CD4-positive, alpha-beta T cell treated with Interleukin-17A for 1 hour (primary cell): ENCODE measurements around the gene ATF6.

Source experiments
- DNase-seq: peaks from one replicate; pipeline ENCODE4 v3.0.0-alpha.2; 2020

The ATF6 gene

DNA sequence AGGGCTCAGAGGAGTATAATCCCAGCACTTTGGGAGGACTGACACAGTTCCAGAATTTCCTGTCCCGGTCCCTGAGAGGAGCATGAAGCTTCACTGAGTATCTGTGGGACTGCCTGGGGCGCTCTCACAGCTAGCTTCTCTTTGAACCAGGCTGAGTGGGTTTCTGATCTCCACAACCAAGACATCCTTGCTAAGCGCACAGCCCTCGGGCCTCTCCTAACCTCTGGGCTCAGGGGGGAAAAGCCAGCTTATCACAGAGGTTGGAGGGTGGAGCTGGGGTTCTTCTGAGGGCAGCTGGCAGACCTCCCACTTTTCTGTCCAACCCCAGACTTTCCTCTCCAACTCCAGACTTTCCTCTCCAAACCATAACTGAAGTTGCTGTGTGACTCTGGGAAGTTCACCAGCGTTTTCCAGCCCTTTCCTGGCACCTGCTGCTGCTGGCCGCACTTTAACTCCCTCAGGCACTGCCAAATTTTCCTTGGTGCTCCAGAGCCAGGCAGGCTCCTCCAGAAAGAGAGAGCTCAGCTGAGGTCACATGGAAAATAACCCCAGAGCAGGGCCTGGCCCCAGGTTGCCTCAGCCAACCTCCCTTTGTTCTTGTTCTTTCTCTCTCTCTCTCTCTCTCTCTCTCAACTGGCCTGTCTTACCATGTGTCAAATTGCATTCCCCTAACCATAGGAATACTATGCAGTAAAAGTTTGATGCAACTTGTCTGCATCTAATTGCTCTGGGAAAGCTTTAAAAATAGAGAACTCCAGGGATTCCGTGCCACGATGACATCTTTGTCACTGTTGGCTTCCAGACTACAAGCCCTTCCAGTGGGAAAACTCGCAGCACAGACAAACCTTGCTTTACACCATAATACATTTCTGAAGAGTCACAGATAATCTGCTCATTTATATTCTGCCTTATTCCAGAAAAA lies 208.1 kb downstream of the ATF6 start:
- DNase-seq, result no peak

DNA sequence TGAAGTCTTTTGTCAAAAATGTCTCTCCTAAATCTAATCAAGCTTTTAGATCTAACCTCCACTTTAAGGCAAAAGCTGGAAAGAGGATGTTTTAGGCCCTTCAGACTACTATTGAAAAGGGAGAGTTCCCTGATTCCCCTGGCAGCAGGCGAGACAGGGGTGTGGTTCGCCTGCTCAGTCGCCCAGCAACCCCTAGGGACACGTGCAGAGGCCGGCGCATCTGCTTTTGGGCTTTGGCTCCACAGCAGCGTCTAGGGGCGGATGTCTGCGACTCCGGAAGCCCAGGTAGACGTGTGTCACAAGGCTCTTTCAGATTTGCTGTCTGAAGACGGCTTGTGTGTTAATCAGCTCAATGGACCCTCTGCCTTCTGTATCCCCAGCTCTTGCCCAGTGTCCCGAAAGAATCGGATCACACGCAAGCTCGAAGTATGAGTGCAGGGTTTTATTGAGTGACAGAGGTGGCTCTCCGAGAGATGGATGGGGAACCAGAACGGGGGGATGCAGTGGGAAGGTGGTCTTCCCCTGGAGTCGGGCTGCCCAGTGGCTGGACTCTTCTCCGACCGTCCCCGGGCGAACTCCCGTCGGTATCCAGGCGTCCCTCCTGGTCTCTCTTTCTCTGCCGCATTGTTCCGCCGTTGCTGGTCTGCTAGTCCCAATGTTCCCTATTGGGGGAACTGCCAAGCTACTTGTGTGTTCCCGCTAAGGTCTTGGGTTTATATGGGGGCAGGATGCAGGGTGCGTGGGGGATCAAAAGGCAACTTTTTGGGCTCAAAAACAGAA lies 212.1 kb downstream of the ATF6 start:
- DNase-seq, result no peak

DNA sequence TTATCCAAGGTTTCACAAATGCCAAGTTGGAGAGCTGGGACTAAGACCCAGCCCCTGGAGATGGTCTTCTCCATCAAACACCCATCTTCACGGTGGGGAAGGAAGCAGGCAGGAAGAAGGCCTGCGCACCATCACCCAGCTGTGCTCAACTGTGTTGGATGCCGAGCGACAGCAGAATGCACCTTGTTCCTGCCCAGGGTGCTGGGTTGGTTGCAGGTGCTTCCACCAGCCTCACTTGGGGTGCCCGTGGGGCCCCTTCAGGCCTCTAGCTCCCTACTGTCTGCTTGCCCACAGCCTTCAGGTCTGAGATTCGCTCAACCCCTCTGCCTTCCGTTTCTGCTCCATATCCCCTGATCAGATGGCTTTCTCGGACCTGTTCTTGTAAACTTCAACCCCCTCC lies 215.0 kb downstream of the ATF6 start:
- no peak for DNase-seq

DNA sequence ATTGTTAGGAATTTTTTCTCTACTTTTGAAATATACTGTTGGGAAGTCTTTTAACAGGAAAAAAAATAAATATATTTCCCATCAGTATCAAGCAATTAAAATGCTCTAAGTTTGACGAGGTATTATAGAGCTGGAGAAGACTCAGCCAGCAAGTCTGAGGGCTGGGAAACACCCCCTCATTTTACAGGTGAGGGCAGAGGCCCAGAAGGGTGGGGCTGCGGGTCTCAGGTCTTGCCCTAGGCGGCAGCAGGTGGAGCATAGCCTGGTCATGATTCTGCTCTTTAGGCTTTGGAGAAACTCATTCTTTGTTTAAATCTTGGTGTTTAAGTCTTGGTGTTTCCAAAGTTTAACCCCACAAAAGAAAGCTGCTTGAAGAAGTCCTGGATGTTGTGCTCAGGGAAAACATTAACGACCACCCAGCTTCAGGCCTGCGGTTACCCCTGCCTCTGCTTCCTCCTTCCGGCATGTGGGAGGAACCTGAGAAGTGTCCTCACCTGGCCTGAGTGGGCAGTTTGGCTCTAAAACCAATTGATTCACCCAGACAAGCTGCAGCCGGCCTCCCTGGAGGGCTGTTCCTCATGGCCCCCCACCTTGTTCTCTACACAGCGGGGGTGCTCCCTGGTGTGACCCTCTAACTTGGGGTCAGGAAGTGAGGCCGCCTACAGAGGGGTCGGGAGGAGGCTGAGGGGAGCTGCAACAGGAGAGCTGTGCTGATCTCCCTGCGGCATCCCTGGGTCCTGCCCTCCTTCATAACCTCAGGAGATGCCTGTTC lies 215.8 kb downstream of the ATF6 start:
- no peak for DNase-seq

DNA sequence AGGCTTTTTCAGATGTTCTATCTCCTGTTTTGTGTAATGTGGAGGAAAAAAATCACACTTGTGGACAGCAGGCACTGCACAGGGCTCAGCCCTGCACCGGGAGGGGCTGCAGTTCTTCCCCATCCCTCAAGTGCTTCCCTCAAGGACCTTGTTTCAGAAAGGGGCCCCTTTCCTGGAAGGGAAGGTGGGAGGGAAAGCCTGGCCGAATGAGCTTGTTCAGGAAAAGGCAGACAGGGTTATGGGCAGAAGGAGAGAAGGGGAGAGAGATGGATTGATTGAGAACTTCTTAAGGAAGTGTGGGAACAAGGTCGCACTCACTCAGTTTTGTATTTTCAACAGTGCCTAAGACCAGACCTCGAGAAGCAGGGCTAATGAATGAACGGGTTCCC lies 216.4 kb downstream of the ATF6 start:
- no peak for DNase-seq

DNA sequence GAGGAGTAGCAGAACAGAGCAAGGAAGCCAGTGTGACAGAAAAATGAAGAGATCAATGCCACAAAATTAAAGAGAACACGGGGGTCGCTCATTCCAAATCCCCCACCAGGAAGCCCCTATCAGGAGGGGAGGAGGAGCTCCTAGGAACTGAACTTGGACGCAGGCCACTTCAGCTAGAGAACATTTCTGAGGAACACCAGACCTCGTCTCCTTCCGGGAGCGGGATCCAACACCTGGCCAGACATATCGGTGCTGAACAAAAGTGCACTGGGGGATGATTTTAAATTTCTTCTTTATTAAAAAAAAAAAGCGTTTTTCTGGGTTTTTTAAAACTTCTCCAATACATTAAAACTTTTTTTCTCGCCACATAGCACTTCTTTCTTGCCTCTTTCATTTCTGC lies 216.8 kb downstream of the ATF6 start:
- no peak for DNase-seq

DNA sequence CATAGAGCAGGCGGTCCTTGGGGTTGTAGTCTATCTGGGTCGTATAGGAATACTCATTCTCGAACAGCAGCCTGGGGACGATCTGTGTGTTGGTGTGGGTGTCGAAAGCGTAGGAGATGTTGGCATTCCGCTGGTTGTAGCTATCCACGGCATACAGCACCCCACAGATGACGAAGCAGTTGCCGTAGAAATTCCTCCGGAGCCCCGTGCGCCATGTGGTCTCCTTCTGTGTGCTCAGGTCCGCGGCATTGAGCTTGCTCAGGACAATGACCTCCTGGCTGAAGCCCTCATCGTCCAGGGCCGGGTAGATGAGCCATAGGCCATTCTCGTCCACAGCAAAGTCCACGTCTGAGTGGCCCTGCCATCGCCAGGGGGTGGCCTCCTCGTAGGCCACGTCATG lies 217.6 kb downstream of the ATF6 start:
- no peak for DNase-seq

DNA sequence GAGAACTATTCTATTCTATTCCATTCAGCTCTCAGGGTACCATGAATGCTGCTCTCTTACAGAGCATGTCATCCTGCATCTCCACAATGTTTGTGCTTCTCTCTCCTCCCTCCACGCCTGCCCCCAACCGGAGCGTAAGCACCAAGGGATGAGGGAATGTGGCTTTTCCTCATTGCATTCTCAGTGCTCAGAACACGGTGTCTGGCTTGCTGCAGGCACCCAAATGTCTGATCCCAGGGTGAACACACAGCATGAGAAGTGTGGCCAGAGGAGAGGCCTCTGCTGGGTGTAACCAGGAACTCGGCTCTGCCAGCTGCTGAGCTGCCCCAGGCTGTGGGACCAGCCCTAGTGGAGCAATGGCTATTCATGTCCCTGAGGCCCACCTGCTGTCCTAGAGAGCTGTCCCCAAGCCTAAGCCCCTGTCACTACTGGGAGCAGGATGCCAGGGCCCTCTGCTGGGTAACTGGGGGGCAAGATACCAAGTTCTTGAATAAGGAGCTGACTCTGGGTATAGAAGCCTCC lies 219.2 kb downstream of the ATF6 start:
- no peak for DNase-seq

DNA sequence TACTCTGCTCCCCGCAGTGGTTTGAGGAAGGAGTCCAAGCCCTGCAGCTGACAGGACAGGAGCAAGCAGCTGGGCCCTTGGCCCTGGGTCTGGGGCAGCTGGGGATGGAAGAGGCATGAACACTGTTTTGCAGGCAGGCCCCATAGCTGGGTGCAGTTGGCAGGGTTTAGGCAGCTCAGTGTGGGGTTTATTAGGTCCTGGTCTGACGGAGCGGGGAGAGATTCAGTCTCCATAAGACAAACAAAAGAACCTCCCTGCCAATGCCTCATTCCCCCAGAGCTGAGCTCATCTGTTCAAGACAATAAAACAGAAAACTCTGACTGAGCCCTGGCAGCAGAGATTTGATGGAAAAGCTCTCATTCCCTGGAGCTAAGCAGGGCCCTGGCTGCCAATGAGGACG lies 220.2 kb downstream of the ATF6 start:
- no peak for DNase-seq

DNA sequence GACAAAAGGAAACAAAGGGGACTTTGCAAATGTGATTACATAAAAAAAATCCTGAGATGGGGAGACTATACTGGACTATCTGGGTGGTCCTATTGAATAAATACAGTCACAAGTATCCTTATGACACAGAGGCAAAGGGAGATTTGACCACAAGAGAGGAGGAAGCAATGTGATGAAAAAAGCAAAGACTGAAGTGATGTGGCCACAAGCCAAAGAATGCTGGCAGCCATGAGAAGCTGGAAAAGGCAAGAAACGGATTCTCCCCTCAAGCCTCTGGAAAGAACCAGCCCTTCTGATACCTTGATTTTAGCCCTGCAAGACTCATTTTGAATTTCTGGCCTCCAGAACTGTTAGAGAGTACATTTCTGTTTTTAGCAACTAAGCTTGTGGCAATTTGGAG lies 221.2 kb downstream of the ATF6 start:
- DNase-seq, result no peak

DNA sequence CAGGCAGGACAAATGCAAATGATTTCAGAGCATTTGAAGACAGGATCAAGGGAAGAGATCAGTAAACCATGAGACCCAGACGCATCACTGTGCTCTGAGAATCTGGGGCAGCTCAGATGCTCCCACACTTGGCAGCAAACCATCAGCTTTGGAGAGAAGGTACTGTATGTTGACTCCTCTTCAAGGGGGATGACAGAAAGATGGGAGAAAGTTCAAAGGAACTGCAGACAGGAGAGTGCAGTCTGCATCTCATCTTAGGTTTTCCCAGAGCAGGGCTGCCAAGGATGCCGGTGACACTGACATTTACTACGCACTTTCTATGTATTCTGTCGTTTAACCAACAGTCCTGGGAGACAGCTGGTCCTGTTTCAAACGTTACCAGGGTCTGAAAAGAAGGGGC lies 221.8 kb downstream of the ATF6 start:
- DNase-seq, result no peak

DNA sequence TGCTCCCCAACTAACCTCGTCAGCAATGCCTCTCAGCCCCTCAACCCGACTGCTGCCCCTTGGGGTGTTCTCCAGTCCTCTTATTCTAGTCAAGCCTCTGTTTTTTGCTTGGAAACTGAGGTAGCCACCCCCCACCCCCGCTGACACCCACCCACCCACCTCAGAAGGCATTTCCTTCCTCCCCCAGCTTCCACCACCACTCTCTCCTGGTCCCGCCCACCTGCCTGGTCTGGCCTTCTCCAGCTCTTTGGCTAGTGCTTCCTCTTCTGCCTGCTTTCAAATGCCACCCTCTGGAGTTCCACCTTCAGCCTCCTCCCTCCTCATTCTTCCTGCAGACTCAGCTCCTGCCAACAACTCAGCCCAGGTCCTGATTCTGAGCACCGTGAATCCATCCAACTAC lies 222.3 kb downstream of the ATF6 start:
- no peak for DNase-seq

DNA sequence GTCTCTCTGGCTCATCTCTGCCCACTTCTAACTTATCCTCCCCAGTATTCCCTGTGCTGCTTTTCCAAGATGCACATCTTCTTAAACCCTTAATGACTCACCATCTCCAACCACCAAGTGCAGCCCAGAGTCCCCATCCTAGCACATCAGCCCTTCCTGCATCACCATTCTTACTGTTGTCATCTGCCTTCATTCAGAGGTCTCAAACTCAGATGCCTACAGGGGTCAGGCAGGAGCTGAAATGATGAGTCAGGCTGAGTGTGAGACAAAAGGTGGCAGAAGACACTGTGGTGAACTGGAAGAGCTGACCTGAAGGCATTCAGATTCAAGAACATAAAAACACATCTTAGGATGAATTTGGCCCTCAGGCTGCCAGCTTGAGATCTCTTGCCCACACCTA lies 223.0 kb downstream of the ATF6 start:
- DNase-seq, result no peak

DNA sequence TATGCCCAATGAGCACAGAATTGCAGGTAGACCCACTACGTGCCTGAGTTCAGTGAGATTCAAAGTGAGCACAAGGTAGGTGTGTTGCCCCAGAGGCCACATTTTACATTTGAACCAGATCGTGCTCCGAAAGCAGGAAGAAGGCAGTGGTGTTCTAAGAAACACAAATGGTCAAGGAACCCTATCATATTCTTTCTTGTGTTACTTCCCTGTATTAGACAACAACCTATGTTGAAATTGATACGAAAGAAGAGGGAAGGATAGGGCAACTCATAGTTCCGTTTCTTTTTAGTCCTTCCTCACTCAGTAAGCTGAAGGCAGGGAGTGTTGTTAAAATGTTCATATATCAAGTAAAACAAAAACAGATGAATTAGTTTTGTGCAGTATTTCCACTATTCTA lies 223.7 kb downstream of the ATF6 start:
- DNase-seq, result no peak

DNA sequence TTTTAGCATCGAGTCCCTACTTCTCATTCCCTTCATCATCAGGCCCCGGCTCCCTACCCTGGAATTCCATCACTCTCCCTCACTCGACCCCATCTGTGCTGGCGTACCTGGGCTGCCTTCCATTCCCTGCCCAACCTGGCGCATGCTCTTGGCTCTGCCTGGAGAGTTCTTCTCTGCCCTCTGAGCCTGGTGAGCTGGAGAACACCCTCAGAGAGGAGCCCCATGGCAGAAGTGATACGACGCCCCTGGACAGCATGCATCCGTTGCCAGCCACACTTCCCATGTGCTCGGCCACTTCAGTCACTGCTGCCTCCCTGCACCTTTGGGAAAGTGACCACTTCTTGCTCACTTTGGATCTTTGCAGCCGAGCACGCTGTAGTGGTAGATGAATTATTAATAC lies 227.5 kb downstream of the ATF6 start:
- DNase-seq, result no peak

DNA sequence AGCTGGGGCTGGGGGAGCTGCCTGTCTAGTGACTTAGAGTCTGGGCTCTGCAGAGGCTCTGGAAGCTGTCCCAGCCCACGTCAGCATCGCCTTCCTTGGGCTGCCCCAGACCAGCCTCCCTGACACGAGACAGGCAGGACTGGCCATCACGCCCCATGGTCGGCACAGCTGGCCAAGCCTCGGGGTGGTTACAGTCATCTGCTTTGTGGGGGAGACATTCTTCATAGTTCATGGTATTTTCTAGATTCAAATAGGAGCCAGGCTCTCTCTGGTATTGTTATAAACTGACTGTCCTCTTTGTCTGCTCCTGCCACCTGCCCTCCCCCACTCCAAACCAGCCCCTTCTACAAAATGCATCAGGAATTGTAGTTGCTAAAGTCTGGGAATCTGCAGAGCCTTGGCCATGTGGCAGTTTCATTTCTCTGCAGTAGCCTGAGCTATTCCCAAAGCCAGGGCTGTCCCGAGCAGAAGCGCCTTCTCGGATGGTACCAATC lies 228.1 kb downstream of the ATF6 start:
- no peak for DNase-seq

DNA sequence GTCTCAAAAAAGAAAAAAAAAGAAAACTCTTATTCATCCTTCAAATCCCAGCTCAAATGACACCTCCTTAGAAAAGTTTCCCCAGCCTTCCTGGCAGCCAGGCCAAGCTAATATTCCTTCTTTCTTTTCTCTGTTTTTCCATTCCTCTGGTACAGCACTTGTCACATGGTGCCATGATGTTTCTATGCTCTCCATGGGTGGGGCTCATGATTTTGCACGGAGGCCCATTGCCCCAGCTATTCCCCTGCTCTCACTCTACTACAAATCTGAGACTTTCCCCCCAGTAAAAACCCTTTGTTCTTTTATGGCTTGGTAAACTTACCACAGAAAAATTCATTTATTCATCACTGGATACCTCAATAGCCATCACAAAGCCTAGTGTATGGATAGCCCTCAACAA lies 231.0 kb downstream of the ATF6 start:
- no peak for DNase-seq

DNA sequence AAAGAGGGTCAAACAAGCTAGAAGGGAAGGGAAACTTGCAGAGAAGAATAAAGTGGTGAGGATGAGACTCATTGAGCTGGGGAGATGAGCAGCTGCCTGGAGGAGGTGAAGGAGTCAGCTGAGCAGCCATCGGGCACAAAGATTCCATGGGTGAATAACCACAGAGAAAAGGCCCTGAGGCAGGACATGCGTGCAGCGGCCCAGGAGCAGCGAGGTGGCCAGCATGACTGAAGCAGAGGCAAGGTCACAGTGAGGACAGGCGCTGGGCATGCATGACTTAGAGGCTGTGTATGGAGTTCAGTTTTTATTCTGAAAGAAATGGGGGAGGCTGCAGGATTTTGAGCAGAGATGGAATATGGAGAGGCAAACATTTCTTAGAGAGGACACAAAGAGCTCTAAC lies 232.7 kb downstream of the ATF6 start:
- DNase-seq, result no peak

DNA sequence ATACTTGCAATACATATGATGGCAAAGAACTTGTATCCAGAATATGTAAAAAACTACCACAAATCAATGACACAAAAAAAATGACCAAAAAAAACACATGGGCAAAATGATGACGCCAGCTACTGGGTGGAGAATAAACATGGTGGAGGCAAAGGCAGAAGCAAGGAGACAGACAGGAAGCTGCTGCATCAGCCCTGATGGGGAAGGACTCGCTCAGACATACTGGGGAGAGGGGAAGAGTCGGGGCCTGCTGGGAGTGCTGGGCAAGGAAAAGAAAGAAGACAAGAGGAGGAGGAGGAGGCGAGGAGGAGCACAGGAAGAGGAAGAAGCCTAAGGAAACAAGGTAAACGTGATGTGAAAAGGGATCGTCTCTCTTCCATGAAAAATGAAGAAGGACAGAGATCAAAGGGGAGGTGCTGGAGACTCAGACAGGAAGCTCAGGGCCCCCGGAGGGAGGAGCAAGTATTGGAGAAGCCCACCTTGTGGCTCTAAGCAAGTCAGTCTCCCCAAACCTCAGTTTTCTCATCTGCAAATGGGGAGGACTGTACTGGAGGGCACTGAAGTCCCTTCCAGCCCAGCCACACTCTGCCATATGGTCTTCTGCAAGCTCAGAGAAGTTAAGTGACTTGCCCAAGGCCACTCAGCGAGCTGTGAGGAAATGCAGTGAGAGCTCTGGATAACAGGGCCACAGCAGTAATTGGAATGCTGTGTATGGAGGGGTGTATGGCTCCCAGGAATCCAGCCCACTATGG lies 233.4 kb downstream of the ATF6 start:
- no peak for DNase-seq

DNA sequence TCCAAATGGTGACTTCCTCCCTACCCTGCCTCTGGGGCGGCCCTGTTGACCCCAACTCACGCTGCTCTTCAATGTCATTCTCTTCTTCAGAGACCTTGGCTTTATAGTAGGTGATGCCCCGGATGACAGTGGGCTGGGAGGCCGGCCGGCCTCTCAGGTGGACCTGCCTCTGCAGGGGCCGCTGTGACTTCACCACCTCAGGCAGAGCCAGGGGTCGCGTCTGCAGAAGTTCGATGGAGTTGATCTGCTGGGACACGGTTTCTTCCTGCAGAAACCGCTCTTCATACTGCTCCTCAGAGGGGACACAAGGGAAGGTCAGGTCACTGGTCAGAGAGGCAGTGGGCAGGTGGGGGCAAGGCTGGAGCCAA lies 233.9 kb downstream of the ATF6 start:
- DNase-seq, result no peak

DNA sequence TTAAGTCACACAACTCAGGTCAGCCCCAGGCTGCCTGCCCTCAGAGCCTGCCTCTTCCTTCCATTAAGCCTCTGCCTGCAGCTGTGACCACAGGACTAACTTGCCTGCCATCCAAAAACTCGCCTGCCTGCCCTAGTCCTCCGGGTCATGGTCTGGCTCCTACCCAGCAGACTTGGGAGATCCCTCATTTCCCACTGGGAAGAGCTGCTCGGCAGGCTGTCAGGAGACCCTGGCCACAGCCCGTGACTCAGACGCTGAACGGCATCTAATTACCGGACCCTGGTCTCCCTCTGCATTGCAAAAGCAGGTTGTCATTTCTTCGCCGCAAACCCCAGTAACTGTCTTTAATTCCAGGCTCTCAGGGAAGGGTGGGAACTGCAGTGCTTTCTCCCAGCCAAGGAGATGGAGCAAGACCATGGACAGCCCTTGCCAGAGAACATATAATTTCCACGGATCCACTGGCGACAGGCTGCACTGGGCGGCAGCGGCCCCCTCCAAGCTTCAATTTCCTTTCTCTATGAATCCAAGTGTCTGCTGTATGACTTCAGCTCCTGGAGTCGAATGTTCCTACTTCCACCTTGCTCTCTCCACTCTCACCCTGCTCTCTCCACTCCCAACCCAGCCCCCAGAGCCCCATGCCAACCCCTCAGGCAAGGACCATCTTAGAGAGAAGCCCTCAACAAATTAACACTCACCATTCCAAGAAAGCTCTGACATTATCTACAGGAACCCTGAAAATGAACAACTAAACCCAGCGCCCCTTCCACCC lies 237.1 kb downstream of the ATF6 start:
- no peak for DNase-seq

DNA sequence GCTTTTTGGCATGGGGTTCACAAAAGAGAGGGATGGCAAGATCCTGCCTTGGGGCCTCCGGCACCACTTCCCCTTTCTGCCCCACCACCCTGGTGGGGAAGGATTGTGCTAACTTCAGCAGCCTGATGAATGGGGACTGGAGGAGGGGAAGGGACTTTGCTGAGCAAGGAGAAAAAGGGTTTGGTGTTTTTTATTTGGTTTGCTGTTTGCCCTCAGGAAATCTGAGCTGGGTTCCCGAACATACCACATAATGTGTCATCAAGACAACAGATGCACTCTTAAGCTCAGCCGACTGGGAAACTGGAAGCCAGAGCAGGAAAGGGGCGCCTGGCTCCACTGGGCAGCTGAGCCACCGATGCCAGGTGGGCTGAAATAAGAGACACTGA lies 237.7 kb downstream of the ATF6 start:
- DNase-seq, result no peak
